AG09309 (cell line): ENCODE results near the gene LDB3.

ENCODE experiments used
- DNase-seq: peaks from one replicate; pipeline ENCODE4 v3.0.0-alpha.2; 2010; ENCODE audit warnings: low read depth
- H3K4me3 ChIP-seq: 2 replicates; pipeline ENCODE4 v1.5.1; 2011; ENCODE audit warnings: mild to moderate bottlenecking, low read depth, low read length, moderate library complexity; ENCODE audit not compliant: control insufficient read depth
- TF ChIP-seq, protein P1 (sequence below): IDR thresholded peaks from 2 replicates; pipeline ENCODE4 v1.5.1; 2011; ENCODE audit warnings: mild to moderate bottlenecking, low read depth, low read length, inconsistent platforms; ENCODE audit not compliant: insufficient read depth, control insufficient read depth; ENCODE audit errors: missing control alignments

The LDB3 gene

DNA sequence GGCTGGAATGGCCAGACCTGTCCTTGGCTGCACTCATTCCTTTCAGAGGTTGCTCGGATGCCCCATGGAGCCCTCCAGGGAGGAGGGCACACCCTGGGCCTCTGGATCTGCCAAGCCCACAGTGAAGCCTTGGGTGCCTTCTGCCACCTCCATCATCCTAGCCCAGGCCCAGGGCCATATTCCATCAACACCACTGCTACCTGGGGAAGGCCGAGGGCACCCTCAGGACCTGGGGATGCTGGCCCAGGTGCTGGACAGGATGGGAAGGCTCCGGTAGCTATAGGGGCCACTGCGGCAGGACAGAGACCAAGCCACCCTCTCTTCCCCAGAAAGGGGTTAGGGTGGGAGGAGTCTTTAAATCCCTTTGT lies 13.2 kb upstream of the LDB3 start:
- DNase-seq, result no peak
- no peak overlapping the region for H3K4me3 ChIP-seq
- TF ChIP-seq, protein P1, sequence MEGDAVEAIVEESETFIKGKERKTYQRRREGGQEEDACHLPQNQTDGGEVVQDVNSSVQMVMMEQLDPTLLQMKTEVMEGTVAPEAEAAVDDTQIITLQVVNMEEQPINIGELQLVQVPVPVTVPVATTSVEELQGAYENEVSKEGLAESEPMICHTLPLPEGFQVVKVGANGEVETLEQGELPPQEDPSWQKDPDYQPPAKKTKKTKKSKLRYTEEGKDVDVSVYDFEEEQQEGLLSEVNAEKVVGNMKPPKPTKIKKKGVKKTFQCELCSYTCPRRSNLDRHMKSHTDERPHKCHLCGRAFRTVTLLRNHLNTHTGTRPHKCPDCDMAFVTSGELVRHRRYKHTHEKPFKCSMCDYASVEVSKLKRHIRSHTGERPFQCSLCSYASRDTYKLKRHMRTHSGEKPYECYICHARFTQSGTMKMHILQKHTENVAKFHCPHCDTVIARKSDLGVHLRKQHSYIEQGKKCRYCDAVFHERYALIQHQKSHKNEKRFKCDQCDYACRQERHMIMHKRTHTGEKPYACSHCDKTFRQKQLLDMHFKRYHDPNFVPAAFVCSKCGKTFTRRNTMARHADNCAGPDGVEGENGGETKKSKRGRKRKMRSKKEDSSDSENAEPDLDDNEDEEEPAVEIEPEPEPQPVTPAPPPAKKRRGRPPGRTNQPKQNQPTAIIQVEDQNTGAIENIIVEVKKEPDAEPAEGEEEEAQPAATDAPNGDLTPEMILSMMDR, result no peak

DNA sequence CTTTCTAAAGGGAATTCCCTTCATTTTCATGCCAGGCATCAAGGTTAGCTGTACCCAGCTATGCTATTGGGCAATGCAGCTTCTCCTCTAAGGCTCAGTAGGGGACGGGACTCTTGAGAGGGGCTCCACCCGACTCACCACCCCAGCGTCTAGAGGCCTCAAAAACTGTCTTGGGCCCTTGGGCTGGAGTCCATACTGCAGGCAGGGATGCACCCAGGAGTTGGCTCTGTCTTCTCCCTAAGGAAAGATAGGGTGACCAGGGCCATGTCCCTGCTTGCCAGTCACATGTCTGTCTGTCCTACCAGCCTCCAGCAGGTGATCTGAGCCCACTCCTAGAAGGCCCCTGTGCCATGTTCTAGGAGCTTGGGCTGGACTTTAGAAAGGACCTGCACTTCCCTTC lies 12.7 kb upstream of the LDB3 start:
- TF ChIP-seq, protein P1, result no peak
- no peak for DNase-seq
- no peak overlapping the region for H3K4me3 ChIP-seq

DNA sequence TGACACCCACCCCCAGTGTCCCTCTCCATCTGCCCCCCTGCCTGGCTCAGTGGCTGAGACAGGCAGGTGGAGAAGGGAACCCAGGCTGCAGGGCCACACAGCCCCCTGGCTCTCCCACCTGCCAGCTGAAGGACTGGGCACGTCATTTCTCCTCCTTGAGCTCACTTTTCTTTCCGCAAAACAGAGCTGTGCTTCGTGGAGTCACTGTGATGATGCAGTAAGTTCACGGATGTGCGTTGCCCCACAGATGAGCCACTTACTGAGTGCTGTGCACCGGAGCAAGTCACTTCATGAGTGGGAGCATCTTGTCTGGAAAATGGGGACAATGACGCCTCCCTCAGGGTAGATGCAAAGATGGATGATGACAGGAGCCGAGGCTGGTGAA lies 11.3 kb upstream of the LDB3 start:
- H3K4me3 ChIP-seq, result no peak overlapping the region
- TF ChIP-seq, protein P1, result no peak
- no peak for DNase-seq

DNA sequence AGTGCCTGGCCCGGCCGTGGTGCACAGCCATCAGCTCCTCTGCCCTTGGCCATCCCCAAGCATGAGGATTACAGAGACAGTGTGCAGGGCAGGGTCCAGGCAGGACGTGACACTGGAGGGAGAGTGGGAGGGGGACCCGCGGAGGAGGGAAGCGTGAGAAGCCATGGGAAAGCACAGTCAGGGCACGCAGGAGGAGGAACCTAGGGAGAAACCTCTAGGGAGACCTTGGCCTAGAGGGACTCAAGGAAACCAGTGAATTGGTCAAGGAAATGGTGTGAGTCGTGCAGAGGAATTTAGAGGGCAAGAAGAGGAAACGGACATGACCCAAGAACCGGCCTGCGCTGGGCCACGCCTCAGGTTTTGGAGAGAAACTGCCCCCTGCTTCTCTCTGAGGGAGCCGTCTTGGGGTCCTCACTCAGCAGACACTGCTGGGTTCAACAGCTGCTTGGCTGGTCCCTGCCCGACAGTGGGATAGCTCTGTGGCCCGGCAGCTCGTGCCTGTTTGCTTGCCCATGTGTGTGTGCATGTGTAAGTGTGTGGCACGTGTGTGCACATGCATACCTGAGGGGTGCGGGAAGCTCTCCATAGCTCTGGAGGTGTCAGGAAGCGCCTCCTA lies 10.8 kb upstream of the LDB3 start:
- DNase-seq, result no peak
- no peak overlapping the region for H3K4me3 ChIP-seq
- TF ChIP-seq, protein P1, result no peak

DNA sequence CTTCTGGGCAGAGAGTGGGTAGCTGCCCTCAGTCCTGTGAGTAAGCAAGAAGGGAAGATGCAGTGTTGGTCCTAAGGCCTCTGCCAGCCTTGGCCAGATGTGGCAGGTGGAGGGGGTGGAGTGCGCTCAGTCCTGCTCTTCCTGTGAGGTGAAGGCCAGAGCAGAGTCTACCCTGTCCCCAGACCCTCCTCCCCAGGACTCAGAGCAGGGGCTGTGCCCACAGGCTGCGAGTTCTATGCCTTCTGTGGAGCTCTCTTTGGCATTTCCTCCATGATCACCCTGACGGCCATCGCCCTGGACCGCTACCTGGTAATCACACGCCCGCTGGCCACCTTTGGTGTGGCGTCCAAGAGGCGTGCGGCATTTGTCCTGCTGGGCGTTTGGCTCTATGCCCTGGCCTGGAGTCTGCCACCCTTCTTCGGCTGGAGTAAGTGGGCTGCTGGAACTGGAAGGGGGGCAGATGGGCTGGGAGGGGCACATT lies 10.0 kb upstream of the LDB3 start:
- TF ChIP-seq, protein P1, result no peak
- no peak for DNase-seq
- H3K4me3 ChIP-seq, result no peak overlapping the region

DNA sequence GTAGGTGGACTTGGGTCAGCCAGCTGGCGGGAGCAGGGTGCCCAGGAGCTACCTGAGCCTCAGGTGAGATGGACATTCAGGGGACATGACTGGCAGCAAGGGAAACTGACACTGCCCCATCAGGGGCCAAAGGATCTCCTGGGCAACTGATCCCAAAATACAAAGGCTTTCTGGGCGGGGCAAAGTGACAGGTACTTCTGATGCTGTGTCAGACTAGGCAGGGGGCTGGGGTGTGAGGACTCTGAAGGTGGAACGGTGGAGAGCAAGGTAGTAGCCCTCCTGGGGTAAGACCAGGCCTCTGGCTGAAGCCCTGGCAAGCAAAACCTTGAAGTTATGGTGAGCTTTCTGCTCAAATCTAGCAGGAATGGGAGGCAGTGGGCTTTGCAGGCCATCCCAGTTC lies 9.6 kb upstream of the LDB3 start:
- no peak for DNase-seq
- TF ChIP-seq, protein P1, result no peak
- no peak overlapping the region for H3K4me3 ChIP-seq
